ENCODE data around the gene BTNL9.

BTNL9 gene

DNA sequence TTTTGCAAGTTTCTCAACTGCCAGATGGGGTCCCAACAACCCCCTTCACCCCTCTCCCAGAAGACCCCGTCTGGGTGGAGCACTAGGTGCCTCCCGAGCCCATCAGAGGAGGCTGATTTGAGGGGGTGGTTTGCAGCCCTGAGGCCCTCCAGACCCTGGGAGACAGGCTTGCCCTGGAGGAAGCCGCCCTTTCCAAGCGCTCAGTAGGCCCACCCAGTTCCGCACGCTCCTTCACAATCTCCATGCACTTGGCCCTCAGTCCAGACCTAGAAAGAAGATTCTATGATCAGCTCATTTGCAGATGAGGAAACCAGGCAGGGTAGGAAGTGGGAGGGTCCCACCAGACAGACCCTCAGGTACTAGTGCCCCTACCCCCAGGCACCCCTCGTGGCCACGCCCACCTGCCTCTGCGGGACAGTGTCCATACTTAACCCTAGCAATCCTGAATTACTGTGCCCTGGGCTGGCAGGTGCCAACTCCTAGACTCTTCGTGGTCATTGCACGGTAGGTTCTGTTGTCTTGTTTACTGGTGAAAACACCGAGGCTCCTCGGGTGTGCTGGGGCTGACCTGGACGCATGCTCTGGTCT is 68.6 kb downstream of the BTNL9 start:
- Histone ChIP-seq H3K4me2 (ENCODE audit: low read length) (no peak overlapping the region), H3K4me3 (ENCODE audit: low read length) (no peak overlapping the region), H3K36me3 (ENCODE audit: control insufficient read depth, low read length) (no peaks in the 10 kb centered on the region), H3K9me3 (ENCODE audit: control insufficient read depth, insufficient read depth, low read length) (no peaks in the 10 kb centered on the region), H3K4me1 (ENCODE audit: control insufficient read depth, low read length) (peaks cover 8% of the 10 kb centered on the region), H3K79me2 (ENCODE audit: control insufficient read depth, low read length) (no peaks in the 10 kb centered on the region), H4K20me1 (ENCODE audit: control insufficient read depth, insufficient read depth, low read depth, low read length) (no peaks in the 10 kb centered on the region), H3K9me2 (replicated peaks; ENCODE audit: control insufficient read depth, low read length) (no peaks in the 10 kb centered on the region), H3F3A (ENCODE audit: control insufficient read depth, insufficient read depth) (no peaks in the 10 kb centered on the region), H3K27me3 (ENCODE audit: control insufficient read depth, low read length) (peaks cover 3% of the 10 kb centered on the region; the same call in 1 of the 2 replicates), H3K27ac (ENCODE audit: low read depth, low read length) (no peak overlapping the region)
- TF ChIP-seq, protein P1, sequence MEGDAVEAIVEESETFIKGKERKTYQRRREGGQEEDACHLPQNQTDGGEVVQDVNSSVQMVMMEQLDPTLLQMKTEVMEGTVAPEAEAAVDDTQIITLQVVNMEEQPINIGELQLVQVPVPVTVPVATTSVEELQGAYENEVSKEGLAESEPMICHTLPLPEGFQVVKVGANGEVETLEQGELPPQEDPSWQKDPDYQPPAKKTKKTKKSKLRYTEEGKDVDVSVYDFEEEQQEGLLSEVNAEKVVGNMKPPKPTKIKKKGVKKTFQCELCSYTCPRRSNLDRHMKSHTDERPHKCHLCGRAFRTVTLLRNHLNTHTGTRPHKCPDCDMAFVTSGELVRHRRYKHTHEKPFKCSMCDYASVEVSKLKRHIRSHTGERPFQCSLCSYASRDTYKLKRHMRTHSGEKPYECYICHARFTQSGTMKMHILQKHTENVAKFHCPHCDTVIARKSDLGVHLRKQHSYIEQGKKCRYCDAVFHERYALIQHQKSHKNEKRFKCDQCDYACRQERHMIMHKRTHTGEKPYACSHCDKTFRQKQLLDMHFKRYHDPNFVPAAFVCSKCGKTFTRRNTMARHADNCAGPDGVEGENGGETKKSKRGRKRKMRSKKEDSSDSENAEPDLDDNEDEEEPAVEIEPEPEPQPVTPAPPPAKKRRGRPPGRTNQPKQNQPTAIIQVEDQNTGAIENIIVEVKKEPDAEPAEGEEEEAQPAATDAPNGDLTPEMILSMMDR (IDR thresholded peaks at IDR 0.05; ENCODE audit: low read depth, low read length, poor library complexity, severe bottlenecking) = no peak
- no peak for TF ChIP-seq EZH2phosphoT487 (IDR thresholded peaks at IDR 0.05; ENCODE audit: borderline replicate concordance, low read length)

DNA sequence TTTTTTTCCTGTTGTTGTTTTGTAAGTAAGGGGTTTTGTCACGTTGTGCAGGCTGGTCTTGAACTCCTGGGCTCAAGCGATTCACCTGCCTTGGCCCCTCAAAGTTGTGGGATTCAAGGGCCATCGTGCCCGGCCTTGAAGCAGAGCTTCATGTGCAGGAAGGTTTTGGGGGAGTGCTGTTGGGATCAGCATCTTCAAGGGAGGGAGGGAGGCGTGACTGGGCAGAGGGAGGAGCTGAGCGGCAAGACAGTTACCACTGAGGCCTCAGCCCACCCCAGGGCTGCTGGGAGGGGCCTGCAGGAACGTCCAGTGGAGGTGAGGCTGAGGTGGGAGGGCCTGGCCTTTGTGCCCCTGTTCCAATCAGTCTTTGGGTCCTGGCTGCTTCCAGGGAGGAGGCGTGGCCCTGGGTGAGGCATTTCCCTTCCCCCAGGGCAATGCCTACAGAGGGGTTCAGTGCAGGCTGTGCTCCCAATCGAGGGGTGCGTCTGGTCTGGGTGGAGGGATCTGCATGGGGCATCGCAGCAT is 69.5 kb downstream of the BTNL9 start:
- Histone ChIP-seq H3K9me2 (replicated peaks; ENCODE audit: control insufficient read depth, low read length) (no peaks in the 10 kb centered on the region), H3K27ac (ENCODE audit: low read depth, low read length) (no peak overlapping the region), H3K27me3 (ENCODE audit: control insufficient read depth, low read length) (peaks cover 6% of the 10 kb centered on the region), H3F3A (ENCODE audit: control insufficient read depth, insufficient read depth) (no peaks in the 10 kb centered on the region), H3K9me3 (ENCODE audit: control insufficient read depth, insufficient read depth, low read length) (no peaks in the 10 kb centered on the region), H4K20me1 (ENCODE audit: control insufficient read depth, insufficient read depth, low read depth, low read length) (no peaks in the 10 kb centered on the region), H3K4me3 (ENCODE audit: low read length) (no peak overlapping the region), H3K79me2 (ENCODE audit: control insufficient read depth, low read length) (no peaks in the 10 kb centered on the region), H3K4me2 (ENCODE audit: low read length) (no peak overlapping the region), H3K36me3 (ENCODE audit: control insufficient read depth, low read length) (no peaks in the 10 kb centered on the region), H3K4me1 (ENCODE audit: control insufficient read depth, low read length) (peaks cover 8% of the 10 kb centered on the region)
- TF ChIP-seq EZH2phosphoT487 (IDR thresholded peaks at IDR 0.05; ENCODE audit: borderline replicate concordance, low read length) = no peak
- TF ChIP-seq, protein P1 (IDR thresholded peaks at IDR 0.05; ENCODE audit: low read depth, low read length, poor library complexity, severe bottlenecking) = no peak

DNA sequence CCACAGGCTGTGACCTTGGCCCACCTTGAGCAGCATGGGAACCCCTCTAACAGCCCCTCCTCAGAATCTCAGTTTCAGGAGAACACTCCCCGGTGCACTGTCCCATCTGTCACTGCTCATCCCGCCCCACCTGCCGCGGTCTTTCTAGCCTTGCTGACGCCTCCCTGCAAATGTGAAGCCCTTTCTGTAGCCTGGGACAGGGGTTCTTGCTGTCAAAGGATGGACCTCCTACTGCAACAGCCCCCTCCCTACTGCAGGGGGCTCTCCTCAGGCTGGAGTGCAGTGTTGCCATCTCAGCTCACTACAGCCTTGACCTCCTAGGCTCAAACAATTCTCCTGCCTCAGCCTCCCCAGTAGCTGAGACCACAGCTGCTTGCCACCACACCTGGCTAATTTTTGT is 70.9 kb downstream of the BTNL9 start:
- no peaks in the 10 kb centered on the region for H3K9me3 ChIP-seq (ENCODE audit: control insufficient read depth, insufficient read depth, low read length)
- no peaks in the 10 kb centered on the region for H3K36me3 ChIP-seq (ENCODE audit: control insufficient read depth, low read length)
- no peak overlapping the region for H3K27ac ChIP-seq (ENCODE audit: low read depth, low read length)
- peaks cover under 1% of the 10 kb centered on the region for H3K4me1 ChIP-seq (ENCODE audit: control insufficient read depth, low read length)
- no peaks in the 10 kb centered on the region for H3K9me2 ChIP-seq (replicated peaks; ENCODE audit: control insufficient read depth, low read length)
- H3F3A ChIP-seq (ENCODE audit: control insufficient read depth, insufficient read depth) = no peaks in the 10 kb centered on the region
- no peaks in the 10 kb centered on the region for H3K79me2 ChIP-seq (ENCODE audit: control insufficient read depth, low read length)
- H3K4me2 ChIP-seq (ENCODE audit: low read length) = no peak overlapping the region
- no peaks in the 10 kb centered on the region for H4K20me1 ChIP-seq (ENCODE audit: control insufficient read depth, insufficient read depth, low read depth, low read length)
- TF ChIP-seq EZH2phosphoT487 (IDR thresholded peaks at IDR 0.05; ENCODE audit: borderline replicate concordance, low read length) = no peak
- TF ChIP-seq, protein P1 (IDR thresholded peaks at IDR 0.05; ENCODE audit: low read depth, low read length, poor library complexity, severe bottlenecking) = no peak
- peaks cover 16% of the 10 kb centered on the region for H3K27me3 ChIP-seq (ENCODE audit: control insufficient read depth, low read length)
- H3K4me3 ChIP-seq (ENCODE audit: low read length) = no peak overlapping the region

Measured in DOHH2 (cell line).